HepG2 (cell line): ENCODE data around the gene BCL6. TPM values are rescaled to one million over a fixed set of nuclear protein-coding genes. Genes with fewer than 3 reads are reported as not detected.

Source experiments
- ARNT2 ChIP-seq: sonication (generic); formaldehyde crosslinking; IDR thresholded peaks from 2 replicates; pipeline ENCODE4 v1.8.0; 2022; ENCODE audit warnings: mild to moderate bottlenecking, low read depth, missing genetic modification reagents, moderate library complexity
- CBX2 ChIP-seq, 2 experiments: fragments of 200-600 bp in 1 of 2; sonication (generic); formaldehyde crosslinking in 1 of 2; IDR thresholded peaks; 2 replicates each; pipeline versions ENCODE4 v1.7.0 to v1.8.1; 2018 to 2022; ENCODE audit warnings: low read depth in 2 of 2, low read length in 1 of 2, mild to moderate bottlenecking in 1 of 2, missing genetic modification reagents in 1 of 2
- DZIP1 ChIP-seq: sonication (generic); formaldehyde crosslinking; IDR thresholded peaks from 2 replicates; pipeline ENCODE4 v1.5.0; 2020; ENCODE audit warnings: mild to moderate bottlenecking, missing genetic modification reagents
- NR0B2 ChIP-seq: sonication (generic); formaldehyde crosslinking; IDR thresholded peaks from 2 replicates; pipeline ENCODE4 v1.4.0; 2020; ENCODE audit warnings: mild to moderate bottlenecking, missing genetic modification reagents
- NR2F6 ChIP-seq, 2 experiments: IDR thresholded peaks; 2 replicates each; pipeline ENCODE4 v1.6.1; 2016; ENCODE audit warnings: antibody characterized with exemption in 1 of 2, mild to moderate bottlenecking in 1 of 2
- SNAI1 ChIP-seq: sonication (generic); formaldehyde crosslinking; IDR thresholded peaks from 2 replicates; pipeline ENCODE4 v1.5.0; 2020; ENCODE audit warnings: mild to moderate bottlenecking, missing genetic modification reagents, borderline replicate concordance
- TMF1 ChIP-seq: sonication (generic); formaldehyde crosslinking; IDR thresholded peaks from 2 replicates; pipeline ENCODE4 v1.8.1; 2022; ENCODE audit warnings: low read depth, missing genetic modification reagents
- ZBTB38 ChIP-seq: sonication (generic); formaldehyde crosslinking; IDR thresholded peaks from 2 replicates; pipeline ENCODE4 v1.5.1; 2020; ENCODE audit warnings: mild to moderate bottlenecking, missing genetic modification reagents
- ZFY ChIP-seq: sonication (generic); formaldehyde crosslinking; IDR thresholded peaks from 2 replicates; pipeline ENCODE4 v1.4.0; 2020; ENCODE audit warnings: missing genetic modification reagents
- ZNF138 ChIP-seq: sonication (generic); formaldehyde crosslinking; IDR thresholded peaks from 2 replicates; pipeline ENCODE4 v1.5.0; 2020; ENCODE audit warnings: mild to moderate bottlenecking, low read depth, missing genetic modification reagents
- ZNF160 ChIP-seq: sonication (generic); formaldehyde crosslinking; IDR thresholded peaks from 2 replicates; pipeline ENCODE4 v1.8.0; 2022; ENCODE audit warnings: mild to moderate bottlenecking, inconsistent platforms, missing genetic modification reagents
- ZNF256 ChIP-seq: sonication (generic); formaldehyde crosslinking; conservative IDR thresholded peaks from 2 replicates; pipeline ENCODE4 v1.4.0; 2020; ENCODE audit warnings: missing genetic modification reagents
- ZNF556 ChIP-seq: sonication (generic); formaldehyde crosslinking; IDR thresholded peaks from 2 replicates; pipeline ENCODE4 v1.4.0; 2020; ENCODE audit warnings: mild to moderate bottlenecking, missing genetic modification reagents, borderline replicate concordance
- ZNF614 ChIP-seq: IDR thresholded peaks from 2 replicates; pipeline ENCODE4 v1.6.1; 2018; ENCODE audit warnings: missing biosample characterization, missing genetic modification reagents, inconsistent platforms, borderline replicate concordance
- ZNF781 ChIP-seq: sonication (generic); formaldehyde crosslinking; IDR thresholded peaks from 2 replicates; pipeline ENCODE4 v1.5.1; 2020; ENCODE audit warnings: borderline replicate concordance, mild to moderate bottlenecking, missing genetic modification reagents; ENCODE audit errors: not compliant biosample characterization
- polyA plus RNA-seq, 8 experiments: library from polyadenylated mRNA; depleted of rRNA in 3 of 8; stranded (reverse) in 7 of 8; unstranded in 1 of 8; fragments of >200 nt; fragmentation: Illumina TruSeq in 4 of 8; extraction: Trizol in 4 of 8; gene quantifications; 2 replicates each; pipeline versions ENCODE4 v1.2.1 to v1.2.3, GENCODE V29; 2011 to 2016; ENCODE audit warnings: low read depth in 4 of 8, missing spikeins in 1 of 8, mixed read lengths in 1 of 8; ENCODE audit not compliant: insufficient read depth in 1 of 8
- total RNA-seq, 5 experiments: library from RNA; depleted of rRNA; stranded (reverse); fragments of >200 nt; fragmentation: Illumina TruSeq; extraction: Trizol; gene quantifications; 2 replicates each; pipeline ENCODE4 v1.2.3, GENCODE V29; 2016; ENCODE audit warnings: low read depth in 1 of 5
- TF ChIP-seq, protein P1 (sequence below): sonication (generic); formaldehyde crosslinking; IDR thresholded peaks from 2 replicates; pipeline ENCODE4 v1.5.0; 2020; ENCODE audit warnings: mild to moderate bottlenecking, missing genetic modification reagents
- TF ChIP-seq, protein P2 (sequence below), 2 experiments: sonication (generic) in 1 of 2; formaldehyde crosslinking in 1 of 2; IDR thresholded peaks; 2 replicates each; pipeline versions ENCODE4 v1.6.1 to v1.9.0; 2014 to 2022; ENCODE audit warnings: antibody characterized with exemption in 1 of 2, borderline replicate concordance in 1 of 2, inconsistent platforms in 1 of 2, low read depth in 1 of 2, missing genetic modification reagents in 1 of 2

BCL6 gene
- total and polyA plus RNA-seq, 2 of the 13 experiments (the other 11 are each of a cell fraction or from before 2014, with no cell fraction given), result 21.2 to 53.7 TPM

GRCh38 chr3:187745201-187746058 is at the start of gene BCL6 (continued):
- TF ChIP-seq SNAI1 (CRISPR knock-in tag) (no peak), ZNF614 (no peak), ZNF160 (CRISPR knock-in tag) (peak; percentile 78), ZNF556 (CRISPR knock-in tag) (no peak), CBX2 (IDR thresholded peaks at IDR 0.05; ENCODE audit: low read depth, low read length) (no peak), CBX2 (CRISPR knock-in tag; IDR thresholded peaks at IDR 0.05; ENCODE audit: low read depth) (no peak), ZNF256 (CRISPR knock-in tag) (0 out of 2 replicates have a peak, but pooled peaks have one; percentile 73), ZNF781 (CRISPR knock-in tag) (no peak), TMF1 (CRISPR knock-in tag) (no peak), ZNF138 (CRISPR knock-in tag) (no peak), DZIP1 (CRISPR knock-in tag) (no peak), NR0B2 (CRISPR knock-in tag) (no peak), ARNT2 (CRISPR knock-in tag) (peak; percentile 77), ZFY (CRISPR knock-in tag) (peak; percentile 50; the same call in 1 of the 2 replicates), NR2F6 (IDR thresholded peaks at IDR 0.05) (no peak), NR2F6 (CRISPR knock-in tag; IDR thresholded peaks at IDR 0.05) (peak; percentile 68), ZBTB38 (CRISPR knock-in tag) (no peak)
- TF ChIP-seq, protein P1, sequence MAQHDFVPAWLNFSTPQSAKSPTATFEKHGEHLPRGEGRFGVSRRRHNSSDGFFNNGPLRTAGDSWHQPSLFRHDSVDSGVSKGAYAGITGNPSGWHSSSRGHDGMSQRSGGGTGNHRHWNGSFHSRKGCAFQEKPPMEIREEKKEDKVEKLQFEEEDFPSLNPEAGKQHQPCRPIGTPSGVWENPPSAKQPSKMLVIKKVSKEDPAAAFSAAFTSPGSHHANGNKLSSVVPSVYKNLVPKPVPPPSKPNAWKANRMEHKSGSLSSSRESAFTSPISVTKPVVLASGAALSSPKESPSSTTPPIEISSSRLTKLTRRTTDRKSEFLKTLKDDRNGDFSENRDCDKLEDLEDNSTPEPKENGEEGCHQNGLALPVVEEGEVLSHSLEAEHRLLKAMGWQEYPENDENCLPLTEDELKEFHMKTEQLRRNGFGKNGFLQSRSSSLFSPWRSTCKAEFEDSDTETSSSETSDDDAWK, result no peak
- TF ChIP-seq, protein P2, sequence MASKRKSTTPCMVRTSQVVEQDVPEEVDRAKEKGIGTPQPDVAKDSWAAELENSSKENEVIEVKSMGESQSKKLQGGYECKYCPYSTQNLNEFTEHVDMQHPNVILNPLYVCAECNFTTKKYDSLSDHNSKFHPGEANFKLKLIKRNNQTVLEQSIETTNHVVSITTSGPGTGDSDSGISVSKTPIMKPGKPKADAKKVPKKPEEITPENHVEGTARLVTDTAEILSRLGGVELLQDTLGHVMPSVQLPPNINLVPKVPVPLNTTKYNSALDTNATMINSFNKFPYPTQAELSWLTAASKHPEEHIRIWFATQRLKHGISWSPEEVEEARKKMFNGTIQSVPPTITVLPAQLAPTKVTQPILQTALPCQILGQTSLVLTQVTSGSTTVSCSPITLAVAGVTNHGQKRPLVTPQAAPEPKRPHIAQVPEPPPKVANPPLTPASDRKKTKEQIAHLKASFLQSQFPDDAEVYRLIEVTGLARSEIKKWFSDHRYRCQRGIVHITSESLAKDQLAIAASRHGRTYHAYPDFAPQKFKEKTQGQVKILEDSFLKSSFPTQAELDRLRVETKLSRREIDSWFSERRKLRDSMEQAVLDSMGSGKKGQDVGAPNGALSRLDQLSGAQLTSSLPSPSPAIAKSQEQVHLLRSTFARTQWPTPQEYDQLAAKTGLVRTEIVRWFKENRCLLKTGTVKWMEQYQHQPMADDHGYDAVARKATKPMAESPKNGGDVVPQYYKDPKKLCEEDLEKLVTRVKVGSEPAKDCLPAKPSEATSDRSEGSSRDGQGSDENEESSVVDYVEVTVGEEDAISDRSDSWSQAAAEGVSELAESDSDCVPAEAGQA (IDR thresholded peaks at IDR 0.05; ENCODE audit: low read depth), result no peak
- TF ChIP-seq, protein P2 (CRISPR knock-in tag; IDR thresholded peaks at IDR 0.05; ENCODE audit: borderline replicate concordance), result peak; percentile 59; the same call in 1 of the 2 replicates
